Left ventricle myocardium superior (tissue), 1 donor: ENCODE measurements around the gene MAD1L1. TPM values are rescaled to one million over a fixed set of nuclear protein-coding genes. Genes with fewer than 3 reads are reported as not detected.

Experiments
- ATAC-seq: fragments of 200-7000 bp; cut with Tn5 transposase; one replicate; pipeline ENCODE4 v1.9.1; 2020; ENCODE audit warnings: mild to moderate bottlenecking, moderate library complexity
- DNase-seq: peaks from one replicate; pipeline ENCODE4 v3.0.0-alpha.2; 2020
- intact Hi-C: fragments of 100-400 bp; cut with micrococcal nuclease; formaldehyde crosslinking; loops from one replicate; pipeline ENCODE4 v1.11.0; 2022
- total RNA-seq: library from RNA; stranded (reverse); fragmentation: NEBNext Ultra II Directional; extraction: Animal tissue kit (Norgen Biotek cat#: 25700); gene quantifications from one replicate; pipeline ENCODE4 v1.2.1, GENCODE V29; 2021
- donor health status: DM: no; HTN: yes; CAD: no; lungs with severe emphysema.

The MAD1L1 gene
- total RNA-seq, 1 donor from 2014 or later: 19.1 TPM

- DNase-seq: peak; percentile 25
- intact Hi-C loops: no loop called here
Measured at GRCh38 chr7:1906087-1906830, 326.5 kb downstream of the MAD1L1 start.

GRCh38 chr7:1902231-1902855 lies 330.4 kb downstream of the MAD1L1 start:
- intact Hi-C loops: no loop called here
- ATAC-seq: no peak
- peak; percentile 24 for DNase-seq

More at GRCh38 chr7:1906087-1906830, 326.5 kb downstream of the MAD1L1 start:
- no peak for ATAC-seq

GRCh38 chr7:1901431-1902210 lies 331.1 kb downstream of the MAD1L1 start:
- ATAC-seq (no peak), DNase-seq (peak; percentile 19)

GRCh38 chr7:1900847-1901246 lies 331.9 kb downstream of the MAD1L1 start:
- DNase-seq (peak; percentile 12), ATAC-seq (no peak)
- intact Hi-C loops: no loop called here

More at GRCh38 chr7:1901431-1902210, 331.1 kb downstream of the MAD1L1 start:
- intact Hi-C loops: no loop called here

GRCh38 chr7:1899951-1900762 lies 332.6 kb downstream of the MAD1L1 start:
- DNase-seq (peak; percentile 27), ATAC-seq (no peak)
- intact Hi-C loops: no loop called here

GRCh38 chr7:1899196-1899595 lies 333.5 kb downstream of the MAD1L1 start:
- intact Hi-C loops: no loop called here
- ATAC-seq: no peak
- peak; percentile 58 for DNase-seq

GRCh38 chr7:1898628-1899185 lies 334.0 kb downstream of the MAD1L1 start:
- intact Hi-C loops: no loop called here
- no peak for ATAC-seq

GRCh38 chr7:1897861-1898627 lies 334.7 kb downstream of the MAD1L1 start:
- DNase-seq (peak; percentile 26), ATAC-seq (no peak)
- intact Hi-C loops: no loop called here

More at GRCh38 chr7:1898628-1899185, 334.0 kb downstream of the MAD1L1 start:
- peak; percentile 25 for DNase-seq

GRCh38 chr7:1897076-1897860 lies 335.5 kb downstream of the MAD1L1 start:
- DNase-seq (peak; percentile 29), ATAC-seq (no peak)
- intact Hi-C loops: no loop called here

GRCh38 chr7:1895664-1896515 lies 336.9 kb downstream of the MAD1L1 start:
- intact Hi-C loops: no loop called here
- peak; percentile 91 for DNase-seq
- peak; percentile 96 for ATAC-seq

GRCh38 chr7:1894906-1895663 lies 337.7 kb downstream of the MAD1L1 start:
- no peak for ATAC-seq

GRCh38 chr7:1894313-1894900 lies 338.3 kb downstream of the MAD1L1 start:
- intact Hi-C loops: no loop called here
- DNase-seq (no peak), ATAC-seq (no peak)

More at GRCh38 chr7:1894906-1895663, 337.7 kb downstream of the MAD1L1 start:
- peak; percentile 15 for DNase-seq
- intact Hi-C loops: no loop called here

- DNase-seq (no peak), ATAC-seq (no peak)
- intact Hi-C loops: no loop called here
Measured at GRCh38 chr7:1893451-1893850, 339.3 kb downstream of the MAD1L1 start.

GRCh38 chr7:1893036-1893435 lies 339.7 kb downstream of the MAD1L1 start:
- intact Hi-C loops: no loop called here
- DNase-seq: no peak
- no peak for ATAC-seq
